Activated CD8-positive, alpha-beta memory T cell treated with anti-CD3 and anti-CD28 coated beads, Interleukin-2, amount 50 U/mL, for 24 hours (primary cell): ENCODE measurements around the gene PCP2.

Experiments used
- DNase-seq: peaks from one replicate; pipeline ENCODE4 v3.0.0-alpha.2; 2020; ENCODE audit errors: extremely low read depth

PCP2 gene

GRCh38 chr19:7638802-7639465, 5.4 kb upstream of the PCP2 start:
- DNase-seq: no peak

- no peak for DNase-seq
Observed at GRCh38 chr19:7637374-7638256, 4.1 kb upstream of the PCP2 start.

- peak; percentile 74 for DNase-seq
Observed at GRCh38 chr19:7636691-7637373, 3.3 kb upstream of the PCP2 start, which contains the start of gene STXBP2. Gene STXBP2, plus strand, starts transcription at chr19:7637110. Its CDS starts 40 bp downstream, at chr19:7637150.

GRCh38 chr19:7636317-7636690, 2.8 kb upstream of the PCP2 start:
- no peak for DNase-seq

GRCh38 chr19:7635670-7636069, 2.2 kb upstream of the PCP2 start:
- no peak for DNase-seq

- DNase-seq: no peak
Observed at GRCh38 chr19:7632340-7633203, 947 bp downstream of the PCP2 start.

GRCh38 chr19:7631577-7631976, 1.9 kb downstream of the PCP2 start:
- no peak for DNase-seq

GRCh38 chr19:7629347-7630054, 4.0 kb downstream of the PCP2 start, which contains the start of the genes PET100 and XAB2:
Gene PET100, plus strand, starts transcription at chr19:7629793. Its CDS starts 41 bp downstream, at chr19:7629834.
Gene XAB2, minus strand, starts transcription at chr19:7629545. Its CDS starts 18 bp downstream, at chr19:7629527.
- DNase-seq: peak; percentile 89

- DNase-seq: no peak
Observed at GRCh38 chr19:7628589-7629311, 4.8 kb downstream of the PCP2 start.

GRCh38 chr19:7627166-7627565, 6.4 kb downstream of the PCP2 start:
- no peak for DNase-seq

- DNase-seq: no peak
Observed at GRCh38 chr19:7625763-7626372, 7.7 kb downstream of the PCP2 start.

GRCh38 chr19:7624810-7625209, 8.7 kb downstream of the PCP2 start:
- no peak for DNase-seq

- no peak for DNase-seq
Observed at GRCh38 chr19:7623725-7624603, 9.6 kb downstream of the PCP2 start.

- DNase-seq: no peak
Observed at GRCh38 chr19:7622933-7623685, 10.4 kb downstream of the PCP2 start.

GRCh38 chr19:7620442-7621412, 12.8 kb downstream of the PCP2 start:
- no peak for DNase-seq

GRCh38 chr19:7619671-7620441, 13.7 kb downstream of the PCP2 start:
- DNase-seq: no peak
